ENCODE results near the gene ANKRD39.

Gene ANKRD39

DNA sequence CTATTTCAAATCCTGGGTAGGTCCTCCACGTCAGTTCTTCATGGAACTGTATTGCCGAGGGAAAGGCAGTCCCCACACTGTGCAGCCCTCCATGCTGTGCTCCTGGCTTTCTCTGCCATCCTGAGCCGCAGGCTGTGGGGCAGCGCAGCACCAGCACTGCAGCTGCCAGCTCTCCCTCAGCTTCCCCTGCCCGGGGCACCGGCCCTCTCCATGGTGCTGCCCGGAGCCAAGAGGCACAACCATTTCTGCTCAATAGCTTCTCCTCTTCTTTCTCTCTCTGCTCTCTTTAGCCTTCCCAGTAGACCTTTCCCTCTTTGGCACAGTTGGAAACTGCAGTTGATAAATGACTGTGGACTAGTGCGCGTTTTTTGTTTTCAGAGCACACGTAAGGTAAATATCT lies 26.1 kb downstream of the ANKRD39 start:
- DNase-seq (ENCODE audit: low read depth in 1 of 2, low spot score in 1 of 2), result no peak

DNA sequence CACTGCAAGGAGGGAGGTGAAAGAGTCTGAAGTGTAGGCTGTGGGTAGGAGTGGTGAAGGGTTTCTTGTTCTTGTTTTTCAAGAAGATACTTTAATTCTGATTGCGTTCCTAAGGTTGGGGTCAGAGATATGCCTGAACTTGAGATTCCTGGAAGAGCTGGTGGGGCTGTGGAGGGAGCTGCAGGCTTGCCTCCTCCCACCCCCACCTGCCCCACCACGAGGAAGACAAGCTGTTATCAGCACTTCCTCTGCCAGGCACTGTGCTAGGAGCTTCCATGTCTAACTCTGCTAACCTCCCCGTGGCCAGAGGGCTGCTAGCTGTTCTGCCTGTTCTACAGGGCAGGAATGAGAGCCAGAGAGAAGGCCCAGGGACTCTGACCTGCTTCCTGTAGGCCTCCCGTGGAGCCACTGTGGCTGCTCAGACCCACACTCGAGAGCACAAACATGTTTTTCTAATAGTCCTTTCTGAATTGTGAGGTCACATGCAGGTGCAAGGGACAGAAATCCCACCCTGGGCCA lies 27.7 kb downstream of the ANKRD39 start:
- DNase-seq (ENCODE audit: low read depth in 1 of 2, low spot score in 1 of 2), result no peak

DNA sequence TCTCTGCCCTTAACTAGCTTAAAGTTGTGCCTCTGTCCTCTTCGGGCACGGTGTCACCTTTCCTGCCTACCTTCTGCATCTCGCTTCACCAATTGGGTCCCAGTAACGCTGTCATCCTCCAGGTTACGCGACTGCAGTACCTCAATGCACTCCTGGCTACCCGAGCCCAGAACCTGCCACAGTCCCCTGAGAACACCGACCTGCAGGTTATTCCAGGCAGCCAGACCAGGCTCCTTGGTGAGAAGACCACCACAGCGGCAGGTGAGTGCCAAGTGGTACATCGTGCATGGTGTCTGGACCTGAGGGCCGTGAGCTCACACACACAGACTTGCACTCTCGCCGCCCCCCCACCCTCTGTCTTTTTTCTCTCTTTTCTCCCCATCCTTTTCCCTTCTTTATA lies 28.9 kb downstream of the ANKRD39 start:
- DNase-seq (ENCODE audit: low read depth in 1 of 2, low spot score in 1 of 2), result no peak

DNA sequence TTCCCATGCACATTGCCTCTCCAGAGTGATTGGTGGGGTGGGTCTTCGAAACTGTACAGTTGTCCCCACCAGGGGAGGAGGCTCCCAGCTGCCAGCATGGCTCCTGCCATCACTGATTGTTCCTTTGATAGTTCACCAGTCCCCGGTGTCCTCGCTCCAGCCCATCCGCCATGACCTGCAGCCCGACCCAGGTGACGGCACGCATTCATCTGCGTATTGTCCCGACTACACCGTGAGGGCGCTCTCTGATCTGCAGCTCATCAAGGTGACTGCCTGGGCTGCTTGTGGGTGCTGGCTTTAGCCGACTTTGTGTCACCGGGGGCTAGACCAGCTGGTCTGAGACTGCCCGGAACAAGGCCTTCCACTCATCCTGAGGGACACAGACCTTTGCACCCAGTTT lies 29.4 kb downstream of the ANKRD39 start:
- no peak for DNase-seq (ENCODE audit: low read depth in 1 of 2, low spot score in 1 of 2)

DNA sequence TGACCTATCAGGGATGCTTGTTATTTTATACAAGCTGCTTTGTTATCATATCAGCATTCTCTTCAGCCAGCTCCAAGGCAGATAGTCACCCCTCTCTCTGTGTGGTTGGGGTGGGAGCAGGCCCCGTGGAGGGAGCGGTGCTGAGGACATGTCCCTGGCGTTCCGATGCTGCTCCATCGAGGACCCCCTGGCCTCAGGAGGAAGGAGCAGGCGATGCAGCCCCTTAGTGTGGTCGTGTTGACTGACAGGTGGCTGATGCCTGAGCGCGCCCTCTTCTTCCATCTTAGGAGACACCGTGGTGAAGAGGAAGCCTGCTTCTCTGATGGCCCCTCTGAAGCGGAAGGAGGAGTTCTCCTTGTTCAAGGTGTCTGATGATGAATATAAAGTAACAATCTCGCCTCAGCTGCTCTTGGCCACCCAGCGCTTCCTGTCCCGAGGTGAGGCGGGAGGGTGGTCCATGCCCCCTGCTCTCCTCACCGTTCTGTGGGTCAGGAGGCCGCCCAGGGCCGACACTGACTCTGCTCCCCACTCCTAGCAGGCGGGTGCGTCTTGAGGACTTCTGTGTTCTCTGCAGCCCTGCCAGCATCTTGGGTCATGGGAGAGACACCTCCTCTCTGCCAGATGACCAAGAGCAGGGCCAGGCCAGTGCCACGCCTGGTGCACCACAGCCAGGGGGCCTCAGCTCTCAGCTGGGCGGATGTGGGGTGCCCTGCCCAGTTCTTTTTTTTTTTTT lies 31.1 kb downstream of the ANKRD39 start:
- DNase-seq (ENCODE audit: low read depth in 1 of 2, low spot score in 1 of 2), result no peak

DNA sequence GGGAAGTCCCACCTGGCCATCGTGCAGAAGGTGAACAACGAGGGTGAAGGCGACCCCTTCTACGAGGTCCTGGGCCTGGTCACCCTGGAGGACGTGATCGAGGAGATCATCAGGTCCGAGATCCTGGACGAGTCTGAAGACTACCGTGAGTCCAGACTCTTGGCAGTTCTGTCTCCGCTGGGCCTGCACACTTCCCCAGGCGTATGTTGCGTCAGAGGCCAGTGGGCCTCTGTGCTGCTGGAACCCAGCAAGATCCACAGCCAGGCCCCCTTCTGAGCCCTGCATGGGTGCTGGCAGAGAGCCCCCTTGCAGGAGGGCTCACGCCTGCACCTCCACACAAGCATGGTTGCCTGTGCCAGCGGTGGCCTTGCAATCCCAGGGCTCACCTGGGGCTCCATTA lies 32.8 kb downstream of the ANKRD39 start:
- DNase-seq (ENCODE audit: low read depth in 1 of 2, low spot score in 1 of 2), result no peak

DNA sequence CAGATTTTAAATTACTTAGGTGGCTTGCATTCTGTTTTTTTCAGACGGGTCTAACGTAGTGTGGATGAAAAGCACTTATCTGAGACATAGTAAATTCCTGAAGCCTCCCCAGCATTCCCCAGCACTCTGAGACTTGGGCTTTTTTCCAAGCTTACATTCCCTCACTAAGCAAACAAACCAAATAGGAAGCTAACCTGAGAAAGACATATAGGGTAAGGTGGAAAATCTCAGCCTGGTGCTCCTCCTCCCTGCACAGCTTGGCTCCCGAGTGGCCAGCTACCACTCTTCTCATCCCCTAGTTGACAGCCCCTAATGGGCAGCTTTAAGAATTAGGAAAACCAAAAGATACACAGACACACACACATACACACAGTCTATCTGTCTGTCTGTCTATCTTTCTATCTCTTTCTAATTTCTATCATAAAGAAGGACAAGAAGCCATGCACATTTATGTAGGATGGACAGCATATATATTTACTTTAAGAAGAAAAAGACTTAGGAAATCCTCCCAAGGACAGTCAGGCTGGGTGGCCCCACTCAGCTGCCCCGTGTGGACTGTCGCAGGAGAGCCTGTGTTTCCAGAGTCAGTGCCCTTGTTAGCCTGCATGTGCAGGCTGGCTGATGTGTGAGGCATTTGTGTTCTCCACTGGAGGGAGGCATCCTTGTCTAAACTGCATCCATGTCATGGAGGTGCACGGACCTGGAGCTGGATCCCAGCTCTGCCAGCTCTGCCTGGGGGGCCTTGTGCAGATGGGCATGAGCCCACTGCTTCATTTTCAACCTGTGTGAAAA lies 33.5 kb downstream of the ANKRD39 start:
- no peak for DNase-seq (ENCODE audit: low read depth in 1 of 2, low spot score in 1 of 2)

DNA sequence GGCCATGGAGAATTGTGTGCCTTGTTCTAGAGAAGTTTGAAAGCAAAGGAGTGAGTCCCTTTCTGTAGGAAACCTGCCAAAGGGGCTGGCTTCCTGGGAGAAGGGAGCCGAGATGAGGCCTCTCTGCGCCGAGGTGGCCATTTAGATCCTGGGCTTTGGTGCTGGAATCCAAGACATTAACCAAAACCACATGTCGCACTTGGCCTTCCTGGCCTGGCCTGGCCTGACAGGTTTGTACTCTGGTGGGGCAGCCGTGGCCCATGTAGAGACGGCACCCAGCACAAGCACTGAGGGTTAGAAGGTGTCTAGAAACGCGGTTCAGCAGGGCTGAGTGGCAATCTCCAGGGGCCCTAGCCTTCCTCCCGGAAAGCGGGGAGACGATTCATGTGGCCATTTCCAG lies 34.6 kb downstream of the ANKRD39 start:
- no peak for DNase-seq (ENCODE audit: low read depth in 1 of 2, low spot score in 1 of 2)

DNA sequence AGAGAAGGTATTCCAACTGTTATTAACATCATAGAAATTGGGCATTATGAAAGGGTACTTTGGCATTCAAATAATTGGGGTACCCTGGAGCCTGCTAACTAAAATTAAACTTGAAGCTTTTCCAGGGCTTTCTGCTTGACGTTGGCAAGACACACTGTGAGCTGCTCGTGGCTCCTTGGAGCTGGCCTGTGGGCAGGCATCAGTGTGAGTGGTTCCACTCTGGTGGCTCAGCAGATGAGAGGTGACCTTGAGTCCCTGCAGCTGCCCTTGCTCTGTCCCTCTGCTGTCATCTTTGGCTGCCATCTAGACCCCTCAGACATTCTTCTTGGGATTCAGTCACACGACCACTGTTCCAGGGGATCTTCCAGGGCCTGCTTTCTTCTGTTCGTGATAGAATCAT lies 35.0 kb downstream of the ANKRD39 start:
- DNase-seq (ENCODE audit: low read depth in 1 of 2, low spot score in 1 of 2), result no peak

DNA sequence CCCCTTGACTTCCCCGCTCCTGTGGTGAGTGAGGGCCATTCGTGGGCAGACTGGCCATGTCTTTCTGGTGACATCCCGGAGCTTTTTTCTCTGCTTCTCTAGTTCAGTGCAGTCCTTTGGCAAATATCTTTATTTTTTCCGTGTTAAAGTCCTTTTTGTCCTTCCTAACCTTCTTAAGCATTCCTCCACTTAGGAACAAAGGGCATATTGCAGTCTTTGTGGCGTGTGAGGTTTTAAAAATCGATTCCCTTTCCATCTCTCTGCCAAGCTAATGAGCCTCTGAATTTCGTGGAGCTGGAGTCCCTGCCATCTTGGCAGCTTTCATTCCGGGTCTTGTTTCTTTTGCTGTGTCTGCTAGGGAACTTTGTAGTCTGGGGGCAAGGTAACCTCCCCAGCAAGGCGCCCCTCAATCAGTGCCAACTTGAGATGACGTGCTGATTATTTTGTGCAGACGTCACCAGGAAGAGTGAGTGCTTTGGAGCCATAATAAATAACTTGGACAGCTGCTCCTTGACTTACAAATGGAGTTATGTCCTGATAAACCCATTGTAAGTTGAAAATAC lies 36.6 kb downstream of the ANKRD39 start:
- DNase-seq (ENCODE audit: low read depth in 1 of 2, low spot score in 1 of 2), result no peak

DNA sequence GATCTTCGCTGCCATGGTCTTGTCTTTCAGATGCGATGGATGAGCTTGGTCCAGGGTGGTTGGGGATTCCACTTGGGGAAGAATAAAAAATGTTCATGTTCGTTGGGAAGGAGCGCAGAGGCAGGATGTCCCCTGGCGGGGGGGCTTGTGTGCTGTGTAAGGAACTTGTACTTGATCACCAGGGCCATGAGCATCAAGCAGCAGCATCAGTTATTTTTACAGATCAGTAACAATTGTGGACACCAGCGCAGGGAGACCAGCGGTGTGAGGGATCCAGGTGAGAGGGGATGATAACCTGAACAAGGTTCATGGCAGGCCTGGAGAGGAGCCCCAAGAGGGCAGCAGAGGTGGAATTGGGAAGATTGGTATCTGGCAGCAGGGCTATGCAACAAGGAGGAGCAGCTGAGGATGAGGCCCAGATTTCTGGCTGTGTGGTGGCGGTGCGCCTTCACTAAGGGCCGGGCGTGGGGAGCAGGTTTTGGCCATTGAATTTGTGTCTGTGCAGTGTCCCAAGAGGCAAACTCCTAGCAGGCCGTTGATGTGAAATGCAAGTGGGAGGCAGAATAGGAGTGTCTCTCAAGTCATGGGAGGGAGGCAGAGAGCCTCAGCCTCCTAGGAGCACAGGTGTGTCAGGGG lies 37.8 kb downstream of the ANKRD39 start:
- no peak for DNase-seq (ENCODE audit: low read depth in 1 of 2, low spot score in 1 of 2)

DNA sequence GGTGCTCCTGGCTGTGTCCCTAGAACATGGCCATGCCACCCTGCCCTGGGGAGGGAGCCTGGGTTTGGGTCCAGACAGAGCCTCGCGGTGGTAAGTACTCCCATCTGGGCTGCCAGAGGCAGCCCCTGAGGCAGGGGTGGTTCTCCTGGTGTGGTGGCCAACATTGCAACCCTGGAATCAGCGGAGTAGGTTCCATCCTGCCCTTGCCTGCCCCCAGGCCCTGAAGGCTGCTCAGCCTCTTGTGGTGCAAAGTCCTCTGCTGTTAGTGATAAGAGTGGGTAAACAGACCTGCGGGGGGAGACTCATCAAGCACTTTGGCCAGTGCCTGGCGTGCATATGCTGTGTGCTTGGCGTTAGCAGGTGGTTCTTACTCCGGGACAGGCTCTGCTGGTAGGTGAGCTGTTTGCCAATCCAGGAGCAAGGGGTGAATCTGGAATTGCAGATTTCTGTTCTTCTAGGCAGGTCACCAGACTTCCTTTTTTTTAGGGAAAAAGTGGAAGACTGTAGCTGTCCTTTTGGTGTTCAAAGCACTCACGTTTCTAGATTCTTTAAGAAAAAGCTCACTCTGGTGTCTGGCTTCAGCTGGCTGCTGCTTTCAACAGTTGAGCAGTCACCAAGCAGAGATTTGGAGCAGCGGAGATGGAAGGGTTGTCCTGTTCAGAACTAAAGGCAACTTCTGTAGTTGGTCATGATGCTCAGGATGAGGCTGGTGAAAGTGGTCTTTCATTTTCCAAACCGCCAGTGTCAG lies 38.5 kb downstream of the ANKRD39 start:
- no peak for DNase-seq (ENCODE audit: low read depth in 1 of 2, low spot score in 1 of 2)

DNA sequence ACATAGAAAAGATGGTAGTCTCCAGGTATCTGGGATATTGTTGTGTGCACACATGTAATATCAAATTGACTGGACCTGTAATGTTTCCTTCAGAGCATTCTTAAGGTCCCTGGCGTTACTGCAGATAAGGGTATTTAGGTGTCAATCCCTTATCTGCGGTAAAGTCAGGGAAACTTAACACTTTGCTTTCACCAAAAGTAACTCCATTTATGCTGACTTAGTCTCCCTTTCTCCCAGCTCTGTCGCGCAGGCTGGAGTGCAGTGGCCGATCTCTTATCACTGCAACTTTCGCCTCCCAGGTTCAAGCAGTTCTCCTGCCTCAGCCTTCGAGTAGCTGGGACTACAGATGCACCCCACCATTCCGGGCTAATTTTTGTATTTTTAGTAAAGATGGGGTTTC lies 39.9 kb downstream of the ANKRD39 start:
- no peak for DNase-seq (ENCODE audit: low read depth in 1 of 2, low spot score in 1 of 2)

DNA sequence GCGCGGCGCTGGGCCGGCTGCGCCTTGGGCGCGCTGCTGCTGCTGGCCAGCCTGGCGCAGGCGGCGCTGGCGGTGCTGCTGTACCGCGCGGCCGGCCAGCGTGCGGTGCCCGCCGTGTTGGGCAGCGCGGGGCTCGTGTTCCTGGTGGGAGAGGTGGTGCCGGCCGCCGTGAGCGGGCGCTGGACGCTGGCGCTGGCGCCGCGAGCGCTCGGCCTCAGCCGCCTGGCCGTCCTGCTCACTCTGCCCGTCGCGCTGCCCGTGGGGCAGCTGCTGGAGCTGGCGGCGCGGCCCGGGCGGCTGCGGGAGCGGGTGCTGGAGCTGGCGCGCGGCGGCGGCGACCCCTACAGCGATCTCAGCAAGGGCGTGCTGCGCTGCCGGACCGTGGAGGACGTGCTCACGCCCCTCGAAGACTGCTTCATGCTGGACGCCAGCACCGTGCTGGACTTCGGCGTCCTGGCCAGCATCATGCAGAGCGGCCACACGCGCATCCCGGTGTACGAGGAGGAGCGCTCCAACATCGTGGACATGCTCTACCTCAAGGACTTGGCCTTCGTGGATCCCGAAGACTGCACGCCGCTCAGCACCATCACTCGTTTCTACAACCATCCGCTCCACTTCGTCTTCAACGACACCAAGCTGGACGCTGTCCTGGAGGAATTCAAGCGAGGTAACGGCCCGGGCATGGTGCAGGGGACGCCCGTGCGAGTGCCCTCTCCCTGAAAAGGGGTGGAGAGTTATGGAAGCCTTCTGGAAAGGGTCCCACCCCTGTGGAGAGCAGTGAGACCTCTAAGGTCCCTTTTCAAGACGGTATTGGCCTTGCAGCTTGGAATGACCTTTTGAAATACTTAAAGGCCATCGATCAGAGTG lies 40.7 kb downstream of the ANKRD39 start:
- DNase-seq (ENCODE audit: low read depth in 1 of 2, low spot score in 1 of 2), result no peak

DNA sequence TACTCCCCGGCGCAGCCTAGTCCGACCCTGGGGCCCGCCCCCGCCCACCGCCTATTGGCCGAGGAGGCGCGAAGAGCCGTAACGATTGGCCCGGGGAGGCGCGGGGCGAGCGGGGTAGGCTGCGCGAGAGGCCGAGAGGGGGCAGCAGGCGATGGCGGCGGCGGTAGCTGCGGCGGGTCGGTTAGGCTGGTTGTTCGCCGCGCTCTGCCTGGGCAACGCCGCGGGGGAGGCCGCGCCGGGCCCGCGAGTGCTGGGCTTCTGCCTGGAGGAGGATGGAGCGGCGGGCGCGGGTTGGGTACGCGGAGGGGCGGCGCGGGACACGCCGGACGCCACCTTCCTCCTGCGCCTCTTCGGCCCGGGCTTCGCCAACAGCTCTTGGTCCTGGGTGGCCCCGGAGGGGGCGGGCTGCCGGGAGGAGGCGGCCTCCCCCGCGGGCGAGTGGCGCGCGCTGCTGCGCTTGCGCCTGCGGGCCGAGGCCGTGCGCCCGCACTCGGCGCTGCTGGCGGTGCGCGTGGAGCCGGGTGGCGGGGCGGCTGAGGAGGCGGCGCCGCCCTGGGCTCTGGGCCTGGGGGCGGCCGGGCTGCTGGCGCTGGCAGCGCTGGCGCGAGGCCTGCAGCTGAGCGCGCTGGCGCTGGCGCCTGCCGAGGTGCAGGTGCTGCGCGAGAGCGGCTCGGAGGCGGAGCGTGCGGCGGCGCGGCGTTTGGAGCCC lies 41.5 kb downstream of the ANKRD39 start, which contains the start of gene CNNM3:
CNNM3 (plus strand) TSS at position 142 of the 709 bp plus-strand sequence; CDS start at position 152, 10 bp downstream.
- peak; percentile 94 to 97 for DNase-seq (ENCODE audit: low read depth in 1 of 2, low spot score in 1 of 2)

DNA sequence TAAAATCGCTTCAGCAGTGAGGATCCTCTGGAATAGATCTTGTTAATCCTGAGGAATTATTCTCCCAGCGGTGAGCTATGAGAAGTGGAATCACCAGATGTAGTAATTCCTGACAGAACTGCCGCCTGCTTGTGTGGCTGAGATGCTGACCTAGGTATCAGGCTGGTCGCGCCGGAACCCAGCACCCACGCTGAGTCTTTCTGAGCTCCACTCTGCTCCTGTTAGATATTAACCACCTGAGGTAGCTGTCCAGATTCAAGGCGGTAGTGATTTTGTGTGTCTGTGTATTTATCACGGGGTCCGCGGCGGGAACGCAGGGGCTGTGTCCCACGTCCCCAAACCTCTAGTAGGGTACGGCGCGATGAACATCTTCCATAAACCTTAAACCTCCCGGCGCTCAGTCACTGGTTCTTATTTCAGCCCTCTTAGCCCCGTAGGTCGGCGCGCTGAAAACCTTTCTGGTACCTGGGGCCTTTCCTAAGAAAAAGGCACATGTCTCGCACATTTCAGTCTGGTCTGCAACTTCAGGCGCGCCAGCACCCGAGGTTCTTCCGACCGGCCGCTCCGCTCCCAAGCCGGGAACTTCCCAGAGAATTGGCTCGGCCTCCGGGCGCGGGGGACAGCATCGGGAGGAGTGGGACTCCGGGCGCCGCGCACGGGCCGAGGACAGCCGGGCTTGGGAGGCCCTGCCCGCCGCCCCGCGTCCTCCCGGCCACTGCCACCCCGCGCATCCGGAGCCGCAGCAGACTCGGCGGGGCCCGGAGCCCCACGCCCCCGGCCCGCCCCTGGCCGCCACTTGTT lies 42.3 kb downstream of the ANKRD39 start:
- DNase-seq (ENCODE audit: low read depth in 1 of 2, low spot score in 1 of 2), result no peak

DNA sequence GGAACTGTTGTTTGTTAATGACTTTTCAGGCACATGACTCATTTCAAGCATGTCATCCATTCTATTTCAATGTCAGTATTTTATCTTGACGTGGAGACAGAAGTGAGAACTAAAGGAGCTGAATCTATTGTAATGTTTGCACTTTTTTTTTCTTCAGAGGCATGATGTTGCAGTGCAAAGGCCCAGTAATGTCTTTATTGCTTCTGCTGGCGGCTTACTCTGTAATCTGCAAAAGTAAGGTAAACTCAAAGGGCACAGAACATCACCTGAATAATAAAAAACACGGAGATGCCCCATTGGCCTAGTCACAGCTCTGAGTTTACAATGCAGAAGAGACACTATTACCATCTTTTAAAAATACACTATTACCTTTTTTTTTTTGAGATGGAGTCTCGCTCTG lies 44.2 kb downstream of the ANKRD39 start:
- DNase-seq (ENCODE audit: low read depth in 1 of 2, low spot score in 1 of 2), result no peak

DNA sequence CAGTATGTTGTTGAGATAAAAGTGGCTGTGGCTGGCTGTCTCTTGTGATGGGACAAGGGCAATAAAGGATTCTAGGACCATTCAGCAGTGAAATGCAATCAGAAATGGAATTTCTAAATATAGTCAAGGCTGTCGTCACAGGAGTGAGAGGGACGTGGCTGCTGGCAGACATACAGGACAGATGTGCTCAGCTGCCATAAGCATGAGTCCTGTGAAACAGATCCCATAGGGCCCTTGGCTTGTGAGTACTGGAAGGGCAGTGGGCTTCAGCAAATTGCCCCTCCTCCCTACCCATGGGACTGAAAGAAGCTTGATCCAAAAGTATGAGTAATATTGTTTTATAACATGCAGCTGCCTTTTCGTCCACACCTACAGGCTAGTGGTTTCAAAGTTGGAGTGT lies 45.9 kb downstream of the ANKRD39 start:
- no peak for DNase-seq (ENCODE audit: low read depth in 1 of 2, low spot score in 1 of 2)
